Parathyroid adenoma (tissue), 2 donors: ENCODE results near the gene ATP2C2.

Experiments used
- H2AFZ ChIP-seq: fragments of 300-600 bp; sonication (generic); one replicate; pipeline ENCODE4 v1.7.0; 2017; ENCODE audit warnings: antibody characterized with exemption, mild to moderate bottlenecking
- H3K27ac ChIP-seq: fragments of 300-600 bp; sonication (generic); one replicate; pipeline ENCODE4 v1.7.0; 2017
- H3K27me3 ChIP-seq: fragments of 300-600 bp; sonication (generic); one replicate; pipeline ENCODE4 v1.7.0; 2017; ENCODE audit warnings: low read length; ENCODE audit not compliant: control insufficient read depth, insufficient read depth
- H3K36me3 ChIP-seq: fragments of 300-600 bp; sonication (generic); one replicate; pipeline ENCODE4 v1.7.0; 2017; ENCODE audit warnings: low read length; ENCODE audit not compliant: control insufficient read depth, insufficient read depth
- H3K4me1 ChIP-seq: fragments of 300-600 bp; sonication (generic); one replicate; pipeline ENCODE4 v1.7.0; 2017; ENCODE audit warnings: control low read depth
- H3K4me2 ChIP-seq: fragments of 300-600 bp; sonication (generic); one replicate; pipeline ENCODE4 v1.7.0; 2017; ENCODE audit warnings: low read length
- H3K4me3 ChIP-seq: fragments of 300-600 bp; sonication (generic); one replicate; pipeline ENCODE4 v1.7.0; 2017; ENCODE audit warnings: low read depth, low read length
- H3K79me2 ChIP-seq: fragments of 300-600 bp; sonication (generic); one replicate; pipeline ENCODE4 v1.7.0; 2017; ENCODE audit warnings: control low read depth
- H3K9ac ChIP-seq: fragments of 300-600 bp; sonication (generic); one replicate; pipeline ENCODE4 v1.7.0; 2017; ENCODE audit warnings: mild to moderate bottlenecking
- H3K9me3 ChIP-seq: fragments of 300-600 bp; sonication (generic); one replicate; pipeline ENCODE4 v1.7.0; 2017; ENCODE audit warnings: low read length; ENCODE audit not compliant: control insufficient read depth
- TF ChIP-seq, protein P1 (sequence below): fragments of 300-600 bp; sonication (generic); IDR thresholded peaks from one replicate; pipeline ENCODE4 v1.7.0; 2017; ENCODE audit warnings: antibody characterized with exemption, mild to moderate bottlenecking
- donor health status: primary hyperparathyroidism.

ATP2C2 gene

DNA sequence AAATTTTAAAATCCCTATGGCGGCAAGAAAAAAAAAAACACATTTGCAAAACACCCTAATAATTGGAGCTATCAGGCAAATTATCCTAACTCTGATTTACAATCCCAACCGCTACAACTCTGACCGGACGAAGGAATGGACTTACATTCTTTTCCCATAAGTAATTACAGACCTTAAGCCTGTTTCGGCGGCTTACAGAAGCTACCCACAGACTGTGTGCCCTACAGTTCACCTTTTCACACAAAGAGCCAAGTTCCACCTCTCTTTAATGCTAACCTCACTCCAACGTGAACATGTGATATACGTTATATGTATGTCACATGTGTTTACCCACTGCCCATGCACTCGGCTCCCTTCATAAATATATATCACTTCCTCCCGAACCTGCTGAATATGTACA, 144.8 kb downstream of the ATP2C2 start:
- Histone ChIP-seq H3K4me3 (no peak overlapping the region), H3K9ac (no peak overlapping the region), H2AFZ (no peak overlapping the region), H3K79me2 (no peaks in the 10 kb centered on the region), H3K36me3 (no peaks in the 10 kb centered on the region), H3K4me1 (no peaks in the 10 kb centered on the region), H3K27ac (no peak overlapping the region), H3K4me2 (no peak overlapping the region), H3K27me3 (no peaks in the 10 kb centered on the region), H3K9me3 (no peaks in the 10 kb centered on the region)
- TF ChIP-seq, protein P1, sequence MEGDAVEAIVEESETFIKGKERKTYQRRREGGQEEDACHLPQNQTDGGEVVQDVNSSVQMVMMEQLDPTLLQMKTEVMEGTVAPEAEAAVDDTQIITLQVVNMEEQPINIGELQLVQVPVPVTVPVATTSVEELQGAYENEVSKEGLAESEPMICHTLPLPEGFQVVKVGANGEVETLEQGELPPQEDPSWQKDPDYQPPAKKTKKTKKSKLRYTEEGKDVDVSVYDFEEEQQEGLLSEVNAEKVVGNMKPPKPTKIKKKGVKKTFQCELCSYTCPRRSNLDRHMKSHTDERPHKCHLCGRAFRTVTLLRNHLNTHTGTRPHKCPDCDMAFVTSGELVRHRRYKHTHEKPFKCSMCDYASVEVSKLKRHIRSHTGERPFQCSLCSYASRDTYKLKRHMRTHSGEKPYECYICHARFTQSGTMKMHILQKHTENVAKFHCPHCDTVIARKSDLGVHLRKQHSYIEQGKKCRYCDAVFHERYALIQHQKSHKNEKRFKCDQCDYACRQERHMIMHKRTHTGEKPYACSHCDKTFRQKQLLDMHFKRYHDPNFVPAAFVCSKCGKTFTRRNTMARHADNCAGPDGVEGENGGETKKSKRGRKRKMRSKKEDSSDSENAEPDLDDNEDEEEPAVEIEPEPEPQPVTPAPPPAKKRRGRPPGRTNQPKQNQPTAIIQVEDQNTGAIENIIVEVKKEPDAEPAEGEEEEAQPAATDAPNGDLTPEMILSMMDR = no peak

DNA sequence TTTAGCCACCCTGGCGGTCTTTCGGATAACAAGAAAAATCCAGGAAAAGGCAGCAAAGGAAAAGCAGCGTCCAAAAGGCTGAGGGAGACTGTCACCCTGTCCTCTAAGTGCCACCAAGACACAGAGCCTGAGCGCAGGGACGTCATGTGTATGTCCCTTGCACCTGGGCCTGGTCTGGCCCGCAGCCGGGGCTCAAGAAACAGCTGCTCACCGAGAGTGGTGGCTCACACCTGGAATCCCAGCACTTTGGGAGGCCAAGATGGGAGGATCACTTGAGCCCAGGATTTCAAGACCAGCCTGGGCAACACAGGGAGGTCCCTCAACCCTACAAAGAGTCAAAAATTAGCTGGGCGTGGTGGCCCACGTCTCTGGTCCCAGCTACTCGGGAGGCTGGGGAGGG, 145.3 kb downstream of the ATP2C2 start:
- TF ChIP-seq, protein P1 = no peak
- Histone ChIP-seq H3K27ac (no peak overlapping the region), H3K4me3 (no peak overlapping the region), H3K4me2 (no peak overlapping the region), H3K9ac (no peak overlapping the region), H3K9me3 (no peaks in the 10 kb centered on the region), H3K36me3 (no peaks in the 10 kb centered on the region), H3K79me2 (no peaks in the 10 kb centered on the region), H3K27me3 (no peaks in the 10 kb centered on the region), H3K4me1 (no peaks in the 10 kb centered on the region), H2AFZ (no peak overlapping the region)
